A549 (cell line): ENCODE data around the gene FYB1. TPM values are rescaled to one million over a fixed set of nuclear protein-coding genes. Genes with fewer than 3 reads are reported as not detected.

ENCODE experiments used
- ATAC-seq, 2 experiments: fragments of 200-7000 bp in 1 of 2; fragments of >200 bp in 1 of 2; cut with Nextera tagmentation in 1 of 2; cut with Tn5 transposase in 1 of 2; 3 replicates each; pipeline versions ENCODE4 v1.8.0 to v1.9.1; 2018 to 2020; ENCODE audit warnings: mild to moderate bottlenecking in 1 of 2, moderate library complexity in 1 of 2
- CTCF ChIA-PET: fragments of 300-600 bp; sonication (Branson Sonifier 250); formaldehyde crosslinking; extraction: SDS; loops from one replicate; lab custom pipeline; 2021; ENCODE audit warnings: antibody characterized with exemption, inconsistent platforms; lab: Yijun Ruan, JAX
- POLR2A ChIA-PET: fragments of 350-600 bp; formaldehyde crosslinking; extraction: SDS; loops from one replicate; lab custom pipeline; 2021; ENCODE audit warnings: antibody characterized with exemption, inconsistent platforms; lab: Yijun Ruan, JAX
- DNase-seq, 2 experiments: peaks; one replicate each; pipeline versions ENCODE4 v3.0.0 to v3.0.0-alpha.2; 2011 to 2016; ENCODE audit warnings: low read depth in 1 of 2, low spot score in 1 of 2
- FAIRE-seq: peaks from 2 replicates; lab custom pipeline; 2011; peaks lifted over from hg19 to GRCh38; lab: Jason Lieb, UNC
- H3K27ac ChIP-seq, 2 experiments: fragments of >200 bp; sonication (Bioruptor Twin); formaldehyde crosslinking; 3 replicates each; pipeline ENCODE4 v1.5.1; 2016 to 2017
- H3K4me1 ChIP-seq: fragments of >200 bp; sonication (Bioruptor Twin); formaldehyde crosslinking; 3 replicates; pipeline ENCODE4 v1.6.1; 2016
- H3K4me2 ChIP-seq: fragments of >200 bp; sonication (Bioruptor Twin); formaldehyde crosslinking; 3 replicates; pipeline ENCODE4 v1.6.1; 2016
- H3K4me3 ChIP-seq: fragments of >200 bp; sonication (Bioruptor Twin); formaldehyde crosslinking; 3 replicates; pipeline ENCODE4 v1.5.1; 2016
- H3K9me3 ChIP-seq: fragments of >200 bp; sonication (Bioruptor Twin); formaldehyde crosslinking; 3 replicates; pipeline ENCODE4 v1.6.1; 2016
- ATOH8 ChIP-seq: fragments of 250-450 bp; sonication (Bioruptor Pico); IDR thresholded peaks from 2 replicates; pipeline ENCODE4 v1.5.0; 2020; ENCODE audit warnings: low read depth, mild to moderate bottlenecking, moderate library complexity
- BCL3 ChIP-seq: fragments of >200 bp; sonication (Bioruptor Twin); formaldehyde crosslinking; IDR thresholded peaks from 3 replicates; pipeline ENCODE4 v1.6.1; 2016
- BHLHE40 ChIP-seq: IDR thresholded peaks from 2 replicates; pipeline ENCODE4 v1.6.1; 2012; ENCODE audit warnings: low read depth, low read length, inconsistent platforms
- CBX8 ChIP-seq: fragments of 200-600 bp; sonication (generic); IDR thresholded peaks from 2 replicates; pipeline ENCODE4 v1.6.1; 2016
- CEBPB ChIP-seq, 2 experiments: fragments of >200 bp in 1 of 2; sonication (Bioruptor Twin) in 1 of 2; formaldehyde crosslinking in 1 of 2; IDR thresholded peaks; 2 replicates each; pipeline ENCODE4 v1.6.1; 2012 to 2016
- CHD2 ChIP-seq: fragments of 150-350 bp; IDR thresholded peaks from 2 replicates; pipeline ENCODE4 v1.6.1; 2014; ENCODE audit warnings: low read length; ENCODE audit not compliant: partially characterized antibody
- CTCF ChIP-seq: fragments of >200 bp; sonication (Bioruptor Twin); formaldehyde crosslinking; IDR thresholded peaks from 3 replicates; pipeline ENCODE4 v1.5.1; 2016
- EP300 ChIP-seq, 2 experiments: fragments of >200 bp; sonication (Bioruptor Twin); formaldehyde crosslinking; IDR thresholded peaks; 2 replicates in 1 of 2; 3 replicates in 1 of 2; pipeline ENCODE4 v1.6.1; 2016 to 2017
- FOSL2 ChIP-seq, 2 experiments: fragments of 450-650 bp in 1 of 2; fragments of >200 bp in 1 of 2; sonication (Bioruptor Twin) in 1 of 2; formaldehyde crosslinking; IDR thresholded peaks; 2 replicates each; pipeline versions ENCODE4 v1.5.0 to v1.6.1; 2016 to 2020; ENCODE audit warnings: mild to moderate bottlenecking in 1 of 2, moderate library complexity in 1 of 2
- HES2 ChIP-seq: fragments of >200 bp; sonication (Bioruptor Twin); formaldehyde crosslinking; IDR thresholded peaks from 2 replicates; pipeline ENCODE4 v1.6.1; 2016
- HOXA7 ChIP-seq: fragments of 250-450 bp; sonication (Bioruptor Pico); IDR thresholded peaks from 2 replicates; pipeline ENCODE4 v1.5.0; 2020; ENCODE audit warnings: mild to moderate bottlenecking, moderate library complexity
- HOXB13 ChIP-seq: fragments of 250-450 bp; sonication (Bioruptor Pico); IDR thresholded peaks from 2 replicates; pipeline ENCODE4 v1.5.0; 2020; ENCODE audit warnings: low read depth, mild to moderate bottlenecking, moderate library complexity
- KDM1A ChIP-seq: fragments of 200-600 bp; sonication (generic); IDR thresholded peaks from 2 replicates; pipeline ENCODE4 v1.6.1; 2016; ENCODE audit warnings: low read depth, mild to moderate bottlenecking
- MAFK ChIP-seq: fragments of 450-650 bp; IDR thresholded peaks from 2 replicates; pipeline ENCODE4 v1.6.1; 2014; ENCODE audit not compliant: partially characterized antibody
- MAX ChIP-seq: IDR thresholded peaks from 2 replicates; pipeline ENCODE4 v1.6.1; 2012
- MAZ ChIP-seq: fragments of 150-350 bp; IDR thresholded peaks from 2 replicates; pipeline ENCODE4 v1.6.1; 2014; ENCODE audit warnings: antibody characterized with exemption, low read depth, low read length, borderline replicate concordance
- NR3C1 ChIP-seq: fragments of >200 bp; sonication (Bioruptor Twin); formaldehyde crosslinking; IDR thresholded peaks from 3 replicates; pipeline ENCODE4 v1.6.1; 2017
- POLR2A ChIP-seq: IDR thresholded peaks from 2 replicates; pipeline ENCODE4 v1.6.1; 2012; ENCODE audit warnings: mild to moderate bottlenecking, low read length
- POLR2AphosphoS2 ChIP-seq: conservative IDR thresholded peaks from 2 replicates; pipeline ENCODE4 v1.6.1; 2012; ENCODE audit warnings: low read length, improper control_type of control experiment, inconsistent platforms
- RARB ChIP-seq: fragments of 250-450 bp; sonication (Bioruptor Pico); IDR thresholded peaks from 2 replicates; pipeline ENCODE4 v1.8.0; 2021; ENCODE audit warnings: mild to moderate bottlenecking, moderate library complexity
- RCOR1 ChIP-seq: fragments of 150-350 bp; IDR thresholded peaks from 2 replicates; pipeline ENCODE4 v1.6.1; 2014; ENCODE audit warnings: antibody characterized with exemption, low read length, low read depth
- RFX5 ChIP-seq: fragments of 450-650 bp; IDR thresholded peaks from 2 replicates; pipeline ENCODE4 v1.7.1; 2014; ENCODE audit warnings: antibody characterized with exemption, mild to moderate bottlenecking, moderate library complexity
- SMC3 ChIP-seq: fragments of >200 bp; sonication (Bioruptor Twin); formaldehyde crosslinking; IDR thresholded peaks from 3 replicates; pipeline ENCODE4 v1.6.1; 2018; ENCODE audit warnings: inconsistent platforms
- TFCP2L1 ChIP-seq: fragments of 250-450 bp; sonication (Bioruptor Pico); IDR thresholded peaks from 2 replicates; pipeline ENCODE4 v1.5.0; 2021; ENCODE audit warnings: mild to moderate bottlenecking
- USF2 ChIP-seq: fragments of 450-650 bp; IDR thresholded peaks from 2 replicates; pipeline ENCODE4 v1.6.1; 2014; ENCODE audit warnings: antibody characterized with exemption
- ZC3H11A ChIP-seq: fragments of 450-650 bp; IDR thresholded peaks from 2 replicates; pipeline ENCODE4 v1.6.1; 2014; ENCODE audit warnings: antibody characterized with exemption, mild to moderate bottlenecking
- ZFP36 ChIP-seq: fragments of 450-650 bp; IDR thresholded peaks from 2 replicates; pipeline ENCODE4 v1.6.1; 2014; ENCODE audit warnings: borderline replicate concordance; ENCODE audit not compliant: partially characterized antibody
- ZSCAN20 ChIP-seq: fragments of 250-450 bp; sonication (Bioruptor Pico); IDR thresholded peaks from 2 replicates; pipeline ENCODE4 v1.8.0; 2022; ENCODE audit warnings: mild to moderate bottlenecking, moderate library complexity
- WGBS: methylation state at CpG from one replicate; pipeline ENCODE4 v1.1.6; 2017; ENCODE audit errors: missing lambda C conversion rate; 5-methylcytosine and 5-hydroxymethylcytosine counted together
- polyA plus RNA-seq, 4 experiments: library from polyadenylated mRNA; depleted of rRNA in 3 of 4; stranded (reverse); fragments of >200 nt; fragmentation: RNase III in 1 of 4; extraction: RNeasy Plus Mini Kit Qiagen cat#74134 plus additional on column Dnase treatment in 1 of 4; gene quantifications; 2 replicates in 3 of 4; 3 replicates in 1 of 4; pipeline ENCODE4 v1.2.3, GENCODE V29; 2011 to 2017

The FYB1 gene
- polyA plus RNA-seq, 2 of the 4 experiments (the other 2 are of a cell fraction): 7.4 to 34.6 TPM

GRCh38 chr5:39171647-39172046 is 47.7 kb downstream of the FYB1 start:
- ATAC-seq (no peak), FAIRE-seq (no peak), DNase-seq (no peak)
- no peak overlapping the region for H3K4me3 ChIP-seq
- ChIA-PET POLR2A (no interaction called here), CTCF (interaction anchor here (1.0 kb wide), 1 partner anchor 46 kb away, joined by 3 read pairs; no protein-coding TSS in a partner anchor)
- WGBS: 79% methylated on average over 4 of the region's 4 CpGs
- no peaks in the 10 kb centered on the region for H3K9me3 ChIP-seq
- H3K27ac ChIP-seq: no peak overlapping the region
- TF ChIP-seq HES2 (no peak), CTCF (no peak), RFX5 (no peak), RCOR1 (no peak), EP300 (IDR thresholded peaks at IDR 0.05) (no peak), ZFP36 (no peak), MAZ (no peak), ZSCAN20 (CRISPR knock-in tag) (no peak), CBX8 (no peak), POLR2A (no peak), TFCP2L1 (CRISPR knock-in tag) (no peak), ATOH8 (no peak), USF2 (no peak), NR3C1 (no peak), POLR2AphosphoS2 (no peak), FOSL2 (IDR thresholded peaks at IDR 0.05) (no peak), FOSL2 (CRISPR knock-in tag; IDR thresholded peaks at IDR 0.05) (no peak), KDM1A (no peak)
- peaks cover 13% of the 10 kb centered on the region for H3K4me1 ChIP-seq
- no peak overlapping the region for H3K4me2 ChIP-seq

GRCh38 chr5:39169081-39169480 is 50.3 kb downstream of the FYB1 start:
- no peak overlapping the region for H3K4me3 ChIP-seq
- POLR2A ChIA-PET: interaction anchor here (1.0 kb wide), 1 partner anchor 12 kb away, joined by 3 read pairs; no protein-coding TSS in a partner anchor
- CTCF ChIA-PET: interaction anchor here (1.0 kb wide), 1 partner anchor 13 kb away, joined by 3 read pairs; no protein-coding TSS in a partner anchor
- TF ChIP-seq CHD2 (no peak), TFCP2L1 (CRISPR knock-in tag) (no peak), SMC3 (no peak), RARB (CRISPR knock-in tag) (no peak), CEBPB (IDR thresholded peaks at IDR 0.05) (no peak), ZSCAN20 (CRISPR knock-in tag) (no peak), RFX5 (no peak), CBX8 (no peak), BHLHE40 (no peak), BCL3 (no peak), MAFK (no peak), HES2 (no peak), ZFP36 (no peak), ATOH8 (no peak), HOXA7 (no peak), MAX (no peak), FOSL2 (IDR thresholded peaks at IDR 0.05) (no peak), FOSL2 (CRISPR knock-in tag; IDR thresholded peaks at IDR 0.05) (no peak), HOXB13 (CRISPR knock-in tag) (no peak), ZC3H11A (no peak), USF2 (no peak)
- TF ChIP-seq, all 56 proteins: peak for 0
- Histone ChIP-seq H3K27ac (no peak overlapping the region), H3K9me3 (no peaks in the 10 kb centered on the region), H3K4me1 (peaks cover 13% of the 10 kb centered on the region), H3K4me2 (no peak overlapping the region)
- FAIRE-seq: no peak
- DNase-seq: no peak
- no peak for ATAC-seq
- 83% methylated on average over 4 of the region's 4 CpGs for WGBS
